ENCODE data around the gene TPT1.

Gene TPT1

GRCh38 chr13:45333251-45333976 lies 7.6 kb downstream of the TPT1 start:
- DNase-seq: no peak

- DNase-seq: no peak
These were observed 8.2 kb downstream of the TPT1 start for GRCh38 chr13:45332831-45333219.

GRCh38 chr13:45332036-45332830 lies 8.8 kb downstream of the TPT1 start:
- no peak for DNase-seq

GRCh38 chr13:45331692-45332035 lies 9.3 kb downstream of the TPT1 start:
- no peak for DNase-seq

GRCh38 chr13:45331123-45331619 lies 9.8 kb downstream of the TPT1 start:
- no peak for DNase-seq

GRCh38 chr13:45328661-45329111 lies 12.3 kb downstream of the TPT1 start:
- no peak for DNase-seq

- no peak for DNase-seq
These were observed 13.6 kb downstream of the TPT1 start for GRCh38 chr13:45327253-45327955.

GRCh38 chr13:45325806-45326205 lies 15.2 kb downstream of the TPT1 start:
- no peak for DNase-seq

- DNase-seq: no peak
These were observed 19.9 kb downstream of the TPT1 start for GRCh38 chr13:45320876-45321629.

GRCh38 chr13:45316996-45317395 lies 24.0 kb downstream of the TPT1 start:
- DNase-seq: no peak

- no peak for DNase-seq
These were observed 24.6 kb downstream of the TPT1 start for GRCh38 chr13:45316338-45316737.

- DNase-seq: no peak
These were observed 25.3 kb downstream of the TPT1 start for GRCh38 chr13:45315520-45316167.

- no peak for DNase-seq
These were observed 26.2 kb downstream of the TPT1 start for GRCh38 chr13:45314822-45315221.

GRCh38 chr13:45310341-45311131 lies 30.4 kb downstream of the TPT1 start:
- DNase-seq: no peak

- no peak for DNase-seq
These were observed 34.0 kb downstream of the TPT1 start for GRCh38 chr13:45306966-45307365.

- no peak for DNase-seq
These were observed 35.9 kb downstream of the TPT1 start for GRCh38 chr13:45305079-45305478.

- no peak for DNase-seq
These were observed 37.1 kb downstream of the TPT1 start for GRCh38 chr13:45303866-45304265.

GRCh38 chr13:45303026-45303425 lies 38.0 kb downstream of the TPT1 start:
- DNase-seq: no peak

- DNase-seq: no peak
These were observed 38.5 kb downstream of the TPT1 start for GRCh38 chr13:45302507-45302906.

- DNase-seq: no peak
These were observed 39.7 kb downstream of the TPT1 start for GRCh38 chr13:45301263-45301662.

GRCh38 chr13:45300190-45300985 lies 40.6 kb downstream of the TPT1 start:
- DNase-seq: no peak
